H1 (cell line): Measurements from ENCODE around the gene EXOSC1.

ENCODE experiments used
- CTCF ChIP-seq, 3 experiments: IDR thresholded peaks; 1 replicate in 2 of 3; 2 replicates in 1 of 3; pipeline versions ENCODE4 v1.5.1 to v1.6.1; 2011; ENCODE audit warnings: low read length in 3 of 3, mild to moderate bottlenecking in 3 of 3, inconsistent platforms in 2 of 3, low read depth in 1 of 3, moderate library complexity in 1 of 3; ENCODE audit not compliant: insufficient read depth in 1 of 3; ENCODE audit errors: control extremely low read depth in 1 of 3
- MAX ChIP-seq: IDR thresholded peaks from 2 replicates; pipeline ENCODE4 v1.6.1; 2012; ENCODE audit warnings: inconsistent platforms
- POLR2AphosphoS5 ChIP-seq: IDR thresholded peaks from 2 replicates; pipeline ENCODE4 v1.6.1; 2011; ENCODE audit warnings: low read depth, low read length

- no peak for TF ChIP-seq MAX
- no peak for TF ChIP-seq POLR2AphosphoS5
- no peak for TF ChIP-seq CTCF (IDR thresholded peaks at IDR 0.05; ENCODE audit: control extremely low read depth in 1 of 3, insufficient read depth in 1 of 3, low read depth in 1 of 3, low read length in 3 of 3)
Observed at GRCh38 chr10:97412891-97413304, 32.9 kb downstream of the EXOSC1 start.
